ENCODE data around the gene TTC39C.
A peak's percentile ranks its signal among the peaks of the same experiment; 100 is the strongest.

Gene TTC39C

DNA sequence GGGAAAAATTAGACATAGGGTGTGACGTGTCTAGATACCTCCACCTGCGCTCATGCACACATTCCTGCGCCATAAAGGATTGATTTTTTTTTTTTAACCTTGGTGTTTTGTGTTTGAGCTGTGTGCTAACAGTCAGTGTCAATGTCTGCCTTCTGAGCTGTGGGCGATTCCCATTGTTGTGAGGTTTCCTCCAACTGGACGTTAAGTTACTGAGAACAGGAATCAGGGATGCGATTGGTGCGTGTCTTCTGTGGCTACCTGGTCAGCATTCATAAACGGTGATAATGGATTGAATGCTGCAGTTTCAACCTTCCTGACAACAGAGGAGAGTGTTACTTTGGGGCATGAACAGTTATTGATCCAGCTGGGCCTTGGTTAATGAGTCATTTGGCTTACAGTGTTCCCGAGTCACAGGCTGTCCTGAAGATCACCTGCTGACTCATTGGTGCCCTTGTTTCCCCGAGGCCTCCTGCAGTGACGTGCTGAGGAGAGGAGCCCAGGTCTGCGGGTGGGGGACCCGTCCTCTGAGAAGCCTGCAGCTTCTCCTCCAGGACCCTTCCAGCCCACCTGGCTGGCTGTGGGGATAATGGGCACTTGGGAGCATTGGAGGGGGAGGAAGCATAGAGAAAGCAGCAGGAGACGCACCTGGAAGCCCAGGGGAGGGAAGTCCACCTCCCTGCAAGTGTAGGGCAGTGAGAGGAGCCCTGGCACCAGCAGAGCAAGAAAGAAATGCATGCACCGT is 98.5 kb downstream of the TTC39C start:
- TF ChIP-seq TAF1 (IDR thresholded peaks at IDR 0.05; ENCODE audit: borderline replicate concordance, low read depth, low read length) (no peak), POLR2A (IDR thresholded peaks at IDR 0.05; ENCODE audit: low read depth, low read length) (no peak), POLR2AphosphoS5 (IDR thresholded peaks at IDR 0.05; ENCODE audit: low read depth, low read length) (no peak)
- FAIRE-seq (no peak), DNase-seq (ENCODE audit: insufficient read length) (no peak)

DNA sequence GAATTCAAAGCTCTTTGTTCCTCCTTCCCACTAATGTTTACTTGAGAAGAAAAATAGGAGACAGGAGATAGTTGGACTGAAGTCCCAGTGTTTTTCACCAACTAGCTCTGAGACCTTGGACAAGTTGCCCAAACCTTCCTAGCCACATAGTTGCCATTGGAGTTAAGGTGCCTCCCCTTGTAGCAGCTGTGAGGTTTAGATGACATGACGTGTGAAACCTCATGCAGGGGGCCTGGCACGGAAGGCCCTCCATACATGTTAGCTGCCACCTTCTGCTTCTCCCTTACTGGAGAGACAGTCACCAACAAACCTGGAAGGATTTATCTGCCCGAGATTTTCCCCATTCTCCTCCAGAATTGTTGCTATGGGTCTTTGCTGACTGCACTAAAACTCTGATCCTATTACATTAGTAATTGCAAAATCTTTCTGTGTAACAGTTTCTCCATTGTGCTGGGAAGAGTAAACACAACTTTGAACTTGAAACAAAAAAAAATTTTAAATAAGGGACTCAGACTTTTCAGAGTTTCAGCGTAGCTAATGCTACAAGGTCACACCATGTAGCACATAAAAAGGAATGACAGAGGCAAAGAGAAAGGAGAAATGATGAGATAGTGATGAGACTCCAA is 100.5 kb downstream of the TTC39C start:
- TF ChIP-seq POLR2A (IDR thresholded peaks at IDR 0.05; ENCODE audit: low read depth, low read length) (no peak), POLR2AphosphoS5 (IDR thresholded peaks at IDR 0.05; ENCODE audit: low read depth, low read length) (no peak), TAF1 (IDR thresholded peaks at IDR 0.05; ENCODE audit: borderline replicate concordance, low read depth, low read length) (no peak)
- FAIRE-seq = no peak
- no peak for DNase-seq (ENCODE audit: insufficient read length)

DNA sequence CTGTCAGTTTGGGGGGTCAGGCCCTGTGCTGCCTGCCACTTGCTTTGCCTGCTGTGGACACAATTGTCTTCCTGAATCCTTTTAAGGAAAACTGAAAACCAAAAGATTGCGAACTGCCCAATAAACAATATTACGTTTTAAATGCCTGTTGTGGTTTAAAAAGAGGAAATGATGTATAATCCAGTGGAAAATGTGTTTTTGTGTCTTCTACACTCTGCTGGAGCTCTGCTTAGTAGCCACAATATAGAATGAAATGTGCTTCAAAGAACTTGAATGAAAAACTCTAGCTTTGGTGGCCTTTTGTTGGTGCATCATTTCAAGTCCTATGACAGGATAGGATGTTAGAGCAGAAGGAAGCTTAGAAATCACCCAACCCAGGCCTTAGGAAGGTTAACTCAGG is 101.1 kb downstream of the TTC39C start:
- DNase-seq (ENCODE audit: insufficient read length) = no peak
- TF ChIP-seq TAF1 (IDR thresholded peaks at IDR 0.05; ENCODE audit: borderline replicate concordance, low read depth, low read length) (no peak), POLR2A (IDR thresholded peaks at IDR 0.05; ENCODE audit: low read depth, low read length) (no peak), POLR2AphosphoS5 (IDR thresholded peaks at IDR 0.05; ENCODE audit: low read depth, low read length) (no peak)
- no peak for FAIRE-seq

DNA sequence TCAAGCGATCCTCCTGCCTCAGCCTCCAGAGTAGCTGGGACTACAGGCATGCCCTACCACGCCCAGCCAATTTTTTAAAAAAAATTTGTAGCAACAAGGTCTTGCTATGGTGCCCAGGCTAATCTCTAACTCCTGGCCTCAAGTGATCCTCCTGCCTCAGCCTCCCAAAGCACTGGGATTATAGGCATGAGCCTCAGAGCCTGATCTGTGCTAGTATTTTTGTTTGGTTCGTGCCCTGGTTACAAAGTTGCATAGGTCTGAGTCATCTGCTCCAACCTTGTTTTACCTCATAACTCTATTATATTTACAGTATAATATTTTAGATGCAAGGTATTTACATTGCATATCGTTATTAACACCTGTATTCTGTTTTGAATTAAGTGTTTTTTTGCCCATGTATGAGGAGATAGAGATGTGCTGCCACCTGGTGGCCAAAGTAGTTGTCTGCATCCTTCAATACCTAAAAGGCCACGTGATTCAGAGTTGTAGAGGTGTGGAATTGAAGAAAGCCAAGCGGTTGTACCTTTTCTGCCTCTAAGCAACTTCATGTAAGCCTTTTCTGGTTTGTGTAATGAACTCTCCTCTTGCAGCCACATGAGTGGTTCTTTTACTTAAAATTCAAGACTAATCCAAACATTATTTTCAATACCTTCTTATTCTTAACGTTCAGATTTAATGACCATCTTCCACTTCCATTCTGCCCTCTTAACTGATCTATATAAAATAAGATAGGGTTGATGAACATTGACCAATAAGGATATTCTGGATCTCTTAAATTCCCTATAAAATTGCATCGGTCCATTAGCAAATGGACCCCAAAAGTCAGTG is 104.4 kb downstream of the TTC39C start:
- TF ChIP-seq TAF1 (IDR thresholded peaks at IDR 0.05; ENCODE audit: borderline replicate concordance, low read depth, low read length) (no peak), POLR2AphosphoS5 (IDR thresholded peaks at IDR 0.05; ENCODE audit: low read depth, low read length) (no peak), POLR2A (IDR thresholded peaks at IDR 0.05; ENCODE audit: low read depth, low read length) (no peak)
- peak; percentile 91 for FAIRE-seq
- DNase-seq (ENCODE audit: insufficient read length) = peak; percentile 20

DNA sequence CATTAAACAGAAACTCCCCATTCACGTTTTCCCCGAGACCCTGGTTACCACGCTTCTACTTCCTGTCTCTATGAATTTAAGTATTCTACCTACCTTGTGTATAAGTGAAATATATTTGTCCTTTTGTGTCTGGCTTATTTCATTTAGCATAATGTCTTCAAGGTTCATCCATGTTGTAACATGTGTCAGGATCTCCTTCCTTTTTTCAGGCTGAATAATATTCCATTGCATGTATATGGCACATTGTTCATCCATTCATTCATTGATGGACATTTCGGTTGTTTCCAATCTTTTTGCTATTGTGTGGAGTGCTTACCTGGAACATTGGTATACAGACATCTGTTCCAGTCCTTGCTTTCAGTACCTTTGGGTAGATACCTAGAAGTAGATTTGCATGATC is 106.1 kb downstream of the TTC39C start:
- peak; percentile 62 for FAIRE-seq

DNA sequence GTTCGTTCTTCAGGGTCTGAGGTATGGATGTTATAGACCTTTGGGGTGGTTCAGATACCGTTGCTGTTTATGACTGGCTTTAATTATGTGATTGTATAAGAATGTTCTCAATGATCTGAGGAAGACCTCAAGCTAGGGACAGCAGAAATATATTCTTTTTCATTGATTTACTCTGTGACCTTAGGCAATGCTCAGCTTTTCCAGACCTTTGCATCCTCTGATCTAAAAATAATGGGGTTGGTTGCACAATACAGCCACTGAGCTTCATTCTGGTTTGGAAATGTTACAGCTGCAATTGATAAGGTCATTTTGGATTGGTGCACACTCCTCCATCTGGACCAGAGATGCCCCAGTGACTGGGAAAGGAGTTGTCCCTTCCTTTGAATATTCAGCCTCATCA is 107.1 kb downstream of the TTC39C start:
- FAIRE-seq = no peak
- TF ChIP-seq TAF1 (IDR thresholded peaks at IDR 0.05; ENCODE audit: borderline replicate concordance, low read depth, low read length) = no peak
- no peak for TF ChIP-seq POLR2A (IDR thresholded peaks at IDR 0.05; ENCODE audit: low read depth, low read length)
- no peak for TF ChIP-seq POLR2AphosphoS5 (IDR thresholded peaks at IDR 0.05; ENCODE audit: low read depth, low read length)
- DNase-seq (ENCODE audit: insufficient read length) = no peak

More for the DNA sequence above, 106.1 kb downstream of the TTC39C start:
- no peak for DNase-seq (ENCODE audit: insufficient read length)
- TF ChIP-seq POLR2AphosphoS5 (IDR thresholded peaks at IDR 0.05; ENCODE audit: low read depth, low read length) = no peak
- no peak for TF ChIP-seq TAF1 (IDR thresholded peaks at IDR 0.05; ENCODE audit: borderline replicate concordance, low read depth, low read length)
- no peak for TF ChIP-seq POLR2A (IDR thresholded peaks at IDR 0.05; ENCODE audit: low read depth, low read length)

DNA sequence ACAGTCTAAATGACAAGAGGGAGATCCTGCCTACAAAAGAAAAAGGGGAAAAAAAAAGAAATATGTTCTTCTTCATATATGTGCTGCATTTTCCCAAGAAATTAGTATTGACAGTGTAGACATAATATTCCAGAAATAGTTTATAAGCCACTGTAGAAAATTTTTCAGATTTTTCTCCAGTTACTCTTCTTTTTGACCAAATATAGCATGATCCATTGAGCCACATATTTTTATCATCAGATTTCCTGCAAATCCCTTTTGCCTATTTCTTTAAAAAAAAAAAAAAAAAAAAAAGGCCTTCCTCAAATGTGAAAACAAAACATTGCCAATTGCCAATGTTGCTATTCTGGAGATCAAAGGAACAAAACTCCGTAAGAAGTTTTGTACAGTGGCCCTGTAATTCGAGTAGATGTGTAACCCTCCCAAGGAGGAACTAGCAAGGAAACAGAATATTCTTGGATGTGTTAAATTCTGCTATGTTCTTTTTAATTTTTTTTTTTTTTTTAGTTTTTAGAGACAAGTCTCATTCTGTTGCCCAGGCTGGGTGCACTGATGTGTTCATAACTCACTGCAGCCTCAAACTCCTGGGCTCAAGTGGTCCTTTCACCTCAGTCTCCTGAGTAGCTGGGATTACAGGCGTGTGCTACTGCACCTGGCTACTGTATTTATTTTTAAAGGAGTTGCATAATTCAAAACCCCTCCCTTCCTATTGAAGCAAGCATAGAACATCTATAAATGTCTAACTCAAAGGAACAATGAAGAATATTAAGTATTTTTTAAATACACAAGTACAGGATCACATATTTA is 111.8 kb downstream of the TTC39C start:
- FAIRE-seq (no peak), DNase-seq (ENCODE audit: insufficient read length) (no peak)
- TF ChIP-seq TAF1 (IDR thresholded peaks at IDR 0.05; ENCODE audit: borderline replicate concordance, low read depth, low read length) (no peak), POLR2AphosphoS5 (IDR thresholded peaks at IDR 0.05; ENCODE audit: low read depth, low read length) (no peak), POLR2A (IDR thresholded peaks at IDR 0.05; ENCODE audit: low read depth, low read length) (no peak)

DNA sequence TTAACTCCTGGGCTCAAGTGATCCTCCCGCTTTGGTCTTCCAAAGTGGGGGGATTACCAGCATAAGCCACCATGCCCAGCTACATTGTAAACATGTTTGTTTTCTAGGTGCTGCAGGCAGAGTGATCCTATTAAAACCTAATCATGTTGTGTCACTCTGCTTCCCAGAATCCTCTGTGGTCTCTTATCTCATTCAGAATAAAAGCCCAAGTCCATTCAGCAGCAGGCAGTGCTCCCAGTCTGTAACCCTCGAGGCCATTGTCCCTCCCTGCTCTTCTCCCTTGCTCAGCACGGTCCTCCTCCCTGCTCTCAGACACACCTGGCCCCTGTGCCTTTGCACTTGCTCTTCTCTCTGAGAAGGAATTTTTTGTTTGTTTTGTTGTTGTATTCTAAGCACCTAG is 113.2 kb downstream of the TTC39C start:
- no peak for DNase-seq (ENCODE audit: insufficient read length)
- FAIRE-seq = no peak
- TF ChIP-seq TAF1 (IDR thresholded peaks at IDR 0.05; ENCODE audit: borderline replicate concordance, low read depth, low read length) (no peak), POLR2A (IDR thresholded peaks at IDR 0.05; ENCODE audit: low read depth, low read length) (no peak), POLR2AphosphoS5 (IDR thresholded peaks at IDR 0.05; ENCODE audit: low read depth, low read length) (no peak)

DNA sequence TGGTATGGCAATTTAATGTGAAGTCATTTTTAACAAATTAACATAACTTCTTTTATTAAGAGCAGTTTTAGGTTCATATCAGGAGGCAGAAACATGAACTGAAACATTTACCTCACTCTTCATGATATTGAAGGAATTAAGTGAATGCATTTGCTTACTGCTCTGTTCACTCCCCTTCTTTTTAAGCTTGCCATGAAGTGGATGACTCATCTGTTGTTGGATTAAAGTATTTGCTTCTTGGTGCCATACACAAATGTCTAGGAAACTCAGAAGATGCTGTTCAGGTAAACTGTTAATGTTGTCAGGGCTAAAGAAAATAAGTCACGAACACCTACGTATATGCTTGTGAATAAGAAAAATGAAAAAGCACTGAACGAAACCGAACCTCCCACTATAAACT is 114.1 kb downstream of the TTC39C start:
- FAIRE-seq (no peak), DNase-seq (ENCODE audit: insufficient read length) (no peak)
- TF ChIP-seq TAF1 (IDR thresholded peaks at IDR 0.05; ENCODE audit: borderline replicate concordance, low read depth, low read length) = no peak
- no peak for TF ChIP-seq POLR2AphosphoS5 (IDR thresholded peaks at IDR 0.05; ENCODE audit: low read depth, low read length)
- TF ChIP-seq POLR2A (IDR thresholded peaks at IDR 0.05; ENCODE audit: low read depth, low read length) = no peak

DNA sequence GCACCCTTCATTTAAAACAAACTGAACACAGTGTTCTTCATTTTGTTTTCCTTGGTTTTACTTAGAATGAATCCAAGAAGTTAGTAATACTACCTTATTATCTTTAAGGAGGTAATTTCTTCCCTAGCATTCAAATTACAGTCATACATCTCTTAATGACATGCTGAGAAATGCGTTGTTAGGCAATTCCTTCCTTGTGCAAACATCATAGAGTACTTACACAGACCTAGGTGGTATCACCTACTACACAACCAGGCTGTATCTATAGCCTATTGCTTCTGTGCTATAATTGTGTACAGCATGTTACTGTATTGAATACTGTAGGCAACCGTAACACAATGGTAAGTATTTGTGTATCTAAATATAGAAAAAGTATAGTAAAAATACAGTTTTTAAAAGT is 115.9 kb downstream of the TTC39C start:
- TF ChIP-seq TAF1 (IDR thresholded peaks at IDR 0.05; ENCODE audit: borderline replicate concordance, low read depth, low read length) (no peak), POLR2AphosphoS5 (IDR thresholded peaks at IDR 0.05; ENCODE audit: low read depth, low read length) (no peak), POLR2A (IDR thresholded peaks at IDR 0.05; ENCODE audit: low read depth, low read length) (no peak)
- DNase-seq (ENCODE audit: insufficient read length) (no peak), FAIRE-seq (no peak)

DNA sequence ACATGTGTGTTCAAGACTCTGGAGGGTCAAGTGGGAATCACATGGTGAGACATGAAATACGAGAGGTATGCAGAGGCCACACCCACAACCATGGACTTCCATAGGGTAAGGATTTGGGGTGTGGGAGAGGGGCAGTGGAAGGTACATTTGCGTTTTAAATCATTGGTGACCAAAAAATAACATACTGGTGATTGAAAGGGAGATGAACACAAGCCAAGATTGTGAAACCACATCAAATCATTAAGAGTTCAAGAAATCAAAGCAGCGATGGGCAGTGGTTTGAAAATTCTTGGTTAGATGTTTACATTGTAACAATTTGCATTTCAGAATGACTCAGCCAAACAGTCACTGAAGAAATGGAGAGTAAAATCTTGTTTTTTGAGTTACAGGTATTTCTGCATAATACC is 122.4 kb downstream of the TTC39C start:
- peak; percentile 58 for FAIRE-seq
- TF ChIP-seq POLR2A (IDR thresholded peaks at IDR 0.05; ENCODE audit: low read depth, low read length) = no peak
- TF ChIP-seq TAF1 (IDR thresholded peaks at IDR 0.05; ENCODE audit: borderline replicate concordance, low read depth, low read length) = no peak
- no peak; the same call in 1 of the 2 replicates for TF ChIP-seq POLR2AphosphoS5 (IDR thresholded peaks at IDR 0.05; ENCODE audit: low read depth, low read length)
- DNase-seq (ENCODE audit: insufficient read length) = no peak

Data from GM12892 (cell line).